Aorta (tissue), 5 donors: ENCODE data around the gene ATAD1. TPM values are rescaled to one million over a fixed set of nuclear protein-coding genes. Genes with fewer than 3 reads are reported as not detected.
"Not testable (repeated sequence)": the region's sequence is repeated elsewhere in the genome, so short reads cannot be mapped to it uniquely, and the experiment has no call there.

ENCODE experiments used
- ATAC-seq: fragments of 200-7000 bp; cut with Tn5 transposase; one replicate; pipeline ENCODE4 v1.9.1; 2022; ENCODE audit warnings: moderate library complexity; ENCODE audit not compliant: low FRiP score
- DNase-seq, 2 donors: peaks; one replicate each; pipeline ENCODE4 v3.0.0-alpha.2; 2020
- H3K27ac ChIP-seq, 2 donors: one replicate each; pipeline ENCODE4 v1.5.1; 2013; ENCODE audit warnings: low read length in 2 of 2, mild to moderate bottlenecking in 2 of 2, moderate library complexity in 2 of 2, control low read depth in 1 of 2, inconsistent platforms in 1 of 2, low read depth in 1 of 2
- H3K27me3 ChIP-seq, 2 donors: one replicate each; pipeline ENCODE4 v1.6.1; 2013; ENCODE audit warnings: control low read depth in 1 of 2, low read length in 1 of 2, mild to moderate bottlenecking in 1 of 2, moderate library complexity in 1 of 2; ENCODE audit not compliant: insufficient read depth in 2 of 2, control insufficient read depth in 1 of 2
- H3K36me3 ChIP-seq, 2 donors: one replicate each; pipeline ENCODE4 v1.6.1; 2013; ENCODE audit warnings: control low read depth in 1 of 2, low read length in 1 of 2, mild to moderate bottlenecking in 1 of 2; ENCODE audit not compliant: insufficient read depth in 2 of 2, control insufficient read depth in 1 of 2
- H3K4me1 ChIP-seq, 2 donors: one replicate each; pipeline ENCODE4 v1.6.1; 2013; ENCODE audit warnings: low read length in 2 of 2, control low read depth in 1 of 2, mild to moderate bottlenecking in 1 of 2, moderate library complexity in 1 of 2; ENCODE audit not compliant: insufficient read depth in 2 of 2, control insufficient read depth in 1 of 2
- H3K4me3 ChIP-seq, 2 donors: one replicate each; pipeline ENCODE4 v1.5.1; 2013; ENCODE audit warnings: low read length in 2 of 2, control low read depth in 1 of 2, mild to moderate bottlenecking in 1 of 2
- H3K9me3 ChIP-seq: one replicate; pipeline ENCODE4 v1.6.1; 2013; ENCODE audit warnings: mild to moderate bottlenecking, low read length; ENCODE audit not compliant: control insufficient read depth
- WGBS, 2 donors: extraction: QIAGEN DNeasy Blood & Tissue Kit; methylation state at CpG; one replicate each; pipeline ENCODE4 v1.1.7; 2013; 5-methylcytosine and 5-hydroxymethylcytosine counted together
- intact Hi-C, 2 donors: fragments of 100-400 bp; cut with DNase I; formaldehyde crosslinking; loops; one replicate each; pipeline versions ENCODE4 v1.14.2 to v1.15.0; 2022
- polyA plus RNA-seq, 2 donors: library from polyadenylated mRNA; stranded (reverse); fragments of 200-250 nt; gene quantifications; one replicate each; pipeline ENCODE4 v1.2.3, GENCODE V29; 2013
- total RNA-seq, 2 donors: library from RNA; stranded (reverse); fragmentation: NEBNext Ultra II Directional; extraction: Animal tissue kit (Norgen Biotek cat#: 25700); gene quantifications; one replicate each; pipeline ENCODE4 v1.2.1, GENCODE V29; 2021
- donor health status: healthy with polysubstance abuse.
- donor health status: Bipolar disorder and iron deficiency.
- donor health status: DM: no; HTN: no; CAD: no.
- donor health status: DM: no; HTN: no; CAD: no.
- donor health status: DM: yes; HTN: yes; CAD: no.

The ATAD1 gene
- total and polyA plus RNA-seq, 4 donors, result 18.8 to 43.4 (median 32.1) TPM

GRCh38 chr10:87842776-87843497, 24.9 kb upstream of the ATAD1 start:
- no peak overlapping the region for H3K4me3 ChIP-seq
- H3K9me3 ChIP-seq, result no peaks in the 10 kb centered on the region
- no peaks in the 10 kb centered on the region for H3K4me1 ChIP-seq
- H3K27me3 ChIP-seq, result no peaks in the 10 kb centered on the region
- H3K27ac ChIP-seq, result no peak overlapping the region
- ATAC-seq (no peak), DNase-seq (no peak)
- intact Hi-C loops, result no loop called here
- no peaks in the 10 kb centered on the region for H3K36me3 ChIP-seq

DNA sequence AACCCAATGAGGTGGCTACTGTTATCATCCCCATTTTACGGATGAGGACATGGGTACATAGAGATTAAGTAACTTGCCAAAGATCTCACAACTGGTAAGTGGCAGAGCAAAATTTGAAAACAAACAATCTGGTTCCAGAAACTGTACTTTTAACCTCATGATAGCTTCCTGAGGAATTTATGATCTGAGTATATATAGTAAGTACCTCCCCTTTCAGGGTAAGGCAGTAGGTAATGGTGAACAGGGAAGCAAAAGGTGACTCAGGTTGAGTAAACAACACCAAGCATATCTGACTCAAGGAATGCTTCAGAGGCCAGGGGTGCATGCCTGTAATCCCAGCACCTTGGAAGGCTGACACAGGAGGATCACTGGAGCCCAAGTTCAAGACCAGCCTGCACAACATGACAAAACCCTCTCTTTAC, 24.2 kb upstream of the ATAD1 start:
- intact Hi-C loops, result no loop called here
- 87 to 97% methylated on average over 1 of the region's 1 CpG for WGBS, 2 donors
- no peak for ATAC-seq
- Histone ChIP-seq H3K4me1 (no peaks in the 10 kb centered on the region), H3K27ac (no peak overlapping the region), H3K36me3 (no peaks in the 10 kb centered on the region), H3K4me3 (no peak overlapping the region), H3K9me3 (no peaks in the 10 kb centered on the region), H3K27me3 (no peaks in the 10 kb centered on the region)
- DNase-seq, result no peak

GRCh38 chr10:87841186-87841585, 23.2 kb upstream of the ATAD1 start:
- Histone ChIP-seq H3K4me3 (no peak overlapping the region), H3K27me3 (no peaks in the 10 kb centered on the region), H3K36me3 (no peaks in the 10 kb centered on the region), H3K4me1 (no peaks in the 10 kb centered on the region), H3K9me3 (no peaks in the 10 kb centered on the region), H3K27ac (no peak overlapping the region)
- ATAC-seq (no peak), DNase-seq (no peak)
- intact Hi-C loops, result no loop called here
- 91 to 93% methylated on average over 3 of the region's 3 CpGs for WGBS, 2 donors

DNA sequence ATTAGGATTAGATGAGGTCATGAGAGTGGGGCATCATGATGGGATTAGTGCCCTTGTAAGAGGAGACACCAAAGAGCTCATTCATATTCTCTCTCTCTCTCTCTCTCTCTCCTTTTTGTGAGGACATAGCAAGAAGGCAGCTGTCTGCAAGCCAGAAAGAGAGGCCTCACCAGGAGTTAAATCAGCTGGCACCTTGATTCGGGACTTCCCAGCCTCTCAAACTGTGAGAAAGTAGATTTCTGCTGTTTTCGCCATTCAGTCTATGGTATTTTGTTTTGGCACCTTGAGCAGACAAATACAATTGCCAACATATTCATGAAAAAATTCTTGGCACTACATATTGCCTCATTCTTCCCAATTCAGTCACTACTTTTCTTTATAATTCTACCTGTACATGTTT, 20.6 kb upstream of the ATAD1 start:
- WGBS, 2 donors, result 8 to 20% methylated on average over 2 of the region's 2 CpGs
- no peak for ATAC-seq
- no peaks in the 10 kb centered on the region for H3K4me1 ChIP-seq

DNA sequence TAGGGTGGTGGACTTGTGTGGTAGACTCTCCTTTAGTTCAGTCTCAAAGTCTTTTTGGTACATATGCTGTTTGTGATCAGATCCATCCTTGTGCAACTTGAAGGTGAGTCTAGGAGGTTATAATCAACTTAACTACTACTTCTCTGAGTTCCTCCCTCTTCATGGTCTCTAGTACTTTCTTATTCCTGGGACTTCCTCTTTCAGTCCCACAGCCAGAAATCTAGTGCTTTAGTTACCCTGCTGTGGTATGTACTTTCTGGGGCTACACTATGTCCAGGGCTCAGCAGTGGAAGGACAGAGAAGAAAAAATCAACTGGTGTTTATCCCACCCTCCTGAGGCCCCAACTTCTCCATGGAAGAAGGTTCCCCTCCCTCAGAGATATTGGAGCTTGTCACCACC, 19.4 kb upstream of the ATAD1 start:
- intact Hi-C loops, result no loop called here
- Histone ChIP-seq H3K4me3 (no peak overlapping the region), H3K27ac (no peak overlapping the region), H3K9me3 (no peaks in the 10 kb centered on the region), H3K36me3 (no peaks in the 10 kb centered on the region), H3K4me1 (no peaks in the 10 kb centered on the region), H3K27me3 (no peaks in the 10 kb centered on the region)
- ATAC-seq (no peak), DNase-seq (no peak)

More for the DNA sequence above, 20.6 kb upstream of the ATAD1 start:
- Histone ChIP-seq H3K9me3 (no peaks in the 10 kb centered on the region), H3K4me3 (no peak overlapping the region), H3K27ac (no peak overlapping the region), H3K36me3 (no peaks in the 10 kb centered on the region), H3K27me3 (no peaks in the 10 kb centered on the region)
- intact Hi-C loops, result no loop called here
- DNase-seq, result no peak

- Histone ChIP-seq H3K4me1 (no peaks in the 10 kb centered on the region), H3K9me3 (no peaks in the 10 kb centered on the region), H3K27ac (no peak overlapping the region), H3K4me3 (no peak overlapping the region), H3K27me3 (no peaks in the 10 kb centered on the region), H3K36me3 (no peaks in the 10 kb centered on the region)
- ATAC-seq (no peak), DNase-seq (no peak)
- intact Hi-C loops, result no loop called here
- WGBS, 2 donors, result 81 to 92% methylated on average over 4 of the region's 4 CpGs
Measured at GRCh38 chr10:87836098-87836497, 18.1 kb upstream of the ATAD1 start.

- Histone ChIP-seq H3K9me3 (no peaks in the 10 kb centered on the region), H3K27ac (no peak overlapping the region), H3K27me3 (no peaks in the 10 kb centered on the region), H3K4me1 (no peaks in the 10 kb centered on the region), H3K36me3 (no peaks in the 10 kb centered on the region), H3K4me3 (no peak overlapping the region)
- DNase-seq (no peak), ATAC-seq (no peak)
- intact Hi-C loops, result no loop called here
Measured at GRCh38 chr10:87829986-87830729, 12.1 kb upstream of the ATAD1 start.

DNA sequence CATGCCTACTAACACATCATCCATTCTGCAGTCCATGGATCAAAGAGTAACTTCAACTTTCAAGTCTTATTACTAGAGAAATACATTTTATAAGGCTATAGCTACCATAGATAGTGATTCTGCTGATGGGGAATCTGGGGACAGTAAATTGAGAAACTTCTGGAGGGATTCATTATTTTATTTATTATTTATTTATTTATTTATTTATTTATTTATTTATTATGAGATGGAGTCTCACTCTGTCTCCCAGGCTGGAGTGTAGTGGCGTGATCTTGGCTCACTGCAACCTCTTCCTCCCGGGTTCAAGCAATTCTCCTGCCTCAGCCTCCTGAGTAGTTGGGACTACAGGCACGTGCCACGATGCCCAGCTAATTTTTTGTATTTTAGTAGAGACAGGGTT, 11.0 kb upstream of the ATAD1 start:
- H3K27me3 ChIP-seq, ATAC-seq, H3K9me3 ChIP-seq, H3K27ac ChIP-seq, H3K36me3 ChIP-seq, H3K4me1 ChIP-seq, intact Hi-C loops, H3K4me3 ChIP-seq, DNase-seq: not testable (repeated sequence)
- 94 to 96% methylated on average over 4 of the region's 4 CpGs for WGBS, 2 donors

- H3K27ac ChIP-seq, result no peak overlapping the region
- no peaks in the 10 kb centered on the region for H3K36me3 ChIP-seq
- H3K9me3 ChIP-seq, result no peaks in the 10 kb centered on the region
- no peaks in the 10 kb centered on the region for H3K27me3 ChIP-seq
- no peak for ATAC-seq
- H3K4me3 ChIP-seq, result no peak overlapping the region
- intact Hi-C loops, result no loop called here
- no peaks in the 10 kb centered on the region for H3K4me1 ChIP-seq
- DNase-seq, result no peak
- WGBS, 2 donors, result 95 to 96% methylated on average over 2 of the region's 2 CpGs
Measured at GRCh38 chr10:87827681-87828080, 9.7 kb upstream of the ATAD1 start.
